ENCODE measurements around the gene PTPRN2.

PTPRN2 gene

DNA sequence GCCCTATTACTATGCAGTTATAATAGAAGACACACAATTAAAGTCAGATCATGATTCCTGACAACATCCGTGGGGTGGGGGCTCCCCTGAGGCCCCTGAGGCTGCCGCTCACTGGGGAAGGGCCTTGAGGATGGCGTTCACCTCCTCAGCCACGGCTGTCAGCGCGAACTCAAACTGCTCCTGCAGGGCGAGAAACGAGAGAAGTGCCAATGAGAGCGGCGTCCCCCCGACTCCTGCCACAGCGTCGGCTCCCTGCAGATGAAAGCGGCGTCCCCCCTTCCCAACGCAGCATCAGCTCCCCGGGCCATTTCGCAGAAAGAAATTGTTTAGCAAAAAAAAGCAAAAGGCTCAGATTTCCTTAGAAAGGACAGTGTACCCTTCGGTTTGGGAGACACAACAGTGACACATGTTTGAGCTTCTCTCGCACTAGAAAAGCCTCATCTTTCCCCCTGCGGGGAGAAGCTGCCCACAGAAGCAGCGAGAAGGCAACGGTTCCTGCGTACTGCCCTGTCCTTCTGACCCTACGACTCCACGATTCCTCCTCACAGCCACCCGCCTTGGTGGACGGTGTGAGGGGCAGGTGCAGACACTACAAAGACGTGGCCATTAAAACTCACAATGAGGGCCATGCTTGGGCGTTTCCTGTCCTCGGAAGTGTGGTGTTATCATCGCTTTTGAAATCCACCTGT lies 1046.9 kb downstream of the PTPRN2 start:
- DNase-seq: no peak

DNA sequence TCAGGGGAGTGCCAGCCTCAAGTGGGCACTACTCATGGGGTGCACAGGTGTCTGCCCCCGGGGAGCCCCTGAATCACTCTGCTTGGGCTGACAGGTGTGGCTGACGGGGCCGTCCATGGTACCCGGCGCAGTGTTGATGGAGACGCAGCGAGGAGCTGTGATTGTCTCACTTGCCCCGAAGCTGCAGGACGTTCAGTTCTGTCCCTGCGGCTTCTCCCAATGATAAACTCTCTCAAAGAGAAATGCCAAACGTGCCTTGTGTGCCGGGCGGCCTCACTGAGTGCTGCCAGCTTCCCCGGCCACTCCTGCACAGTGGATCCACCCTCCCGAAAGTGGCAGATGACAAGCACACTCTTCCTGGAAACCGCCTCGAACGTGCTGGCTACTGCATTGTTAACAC lies 1047.6 kb downstream of the PTPRN2 start:
- DNase-seq: no peak

DNA sequence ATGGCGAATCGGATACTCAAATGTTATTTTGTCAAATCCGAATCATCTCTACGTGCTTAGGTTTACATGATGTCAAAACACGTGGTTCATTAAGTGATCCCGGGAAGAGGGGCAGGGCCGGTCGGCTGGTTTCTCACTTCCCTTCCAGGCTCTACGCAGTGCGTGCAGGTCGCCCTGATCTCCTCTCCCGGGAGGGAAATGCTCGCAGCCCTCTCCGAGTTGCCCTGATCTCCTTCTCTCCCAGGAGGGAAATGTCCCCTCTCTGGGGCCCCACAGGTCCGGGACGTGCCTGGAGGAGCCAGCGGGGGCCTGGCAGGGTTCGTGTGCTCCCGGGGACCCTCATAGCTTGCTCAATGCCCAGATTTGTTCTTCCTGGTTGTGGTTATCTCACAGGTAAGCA lies 1048.1 kb downstream of the PTPRN2 start:
- no peak for DNase-seq

DNA sequence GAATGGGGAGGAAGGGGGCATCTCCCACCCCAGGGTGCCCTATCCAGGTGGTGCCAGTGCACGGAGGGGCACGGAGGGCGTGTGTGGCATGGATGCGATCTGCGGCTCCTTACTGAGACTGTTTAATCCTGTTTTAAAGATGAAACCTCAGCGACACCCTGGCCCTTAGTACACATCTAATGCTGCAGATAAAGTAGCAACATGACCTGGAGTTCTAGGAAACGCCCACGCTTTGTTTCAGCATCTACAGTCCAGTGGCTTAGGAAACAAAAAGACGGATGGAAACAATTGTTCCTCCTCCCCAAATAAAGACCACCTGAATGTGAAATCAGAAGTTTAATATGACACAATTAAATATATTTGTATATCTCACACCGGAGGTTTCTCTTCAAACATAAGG lies 1048.9 kb downstream of the PTPRN2 start:
- no peak for DNase-seq

DNA sequence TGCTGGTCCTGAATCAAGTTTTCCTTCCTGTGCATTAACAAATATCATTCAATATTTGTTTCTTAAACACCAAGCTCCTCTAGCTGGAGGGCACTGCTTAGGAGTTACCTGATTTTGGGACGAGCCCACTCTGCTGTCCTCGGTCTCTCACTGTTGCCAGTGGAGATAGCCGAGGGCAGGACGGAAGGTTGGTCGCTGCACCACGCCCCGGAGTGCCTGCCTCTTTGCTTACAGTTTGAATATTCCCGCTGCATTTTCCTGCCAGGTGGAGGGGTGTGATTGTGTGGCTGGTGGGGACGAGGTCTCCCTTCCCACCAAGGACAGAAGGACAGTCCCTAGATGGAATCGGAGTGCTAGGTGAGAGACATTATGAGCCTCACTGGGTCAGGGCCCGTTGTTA lies 1049.3 kb downstream of the PTPRN2 start:
- DNase-seq: no peak

DNA sequence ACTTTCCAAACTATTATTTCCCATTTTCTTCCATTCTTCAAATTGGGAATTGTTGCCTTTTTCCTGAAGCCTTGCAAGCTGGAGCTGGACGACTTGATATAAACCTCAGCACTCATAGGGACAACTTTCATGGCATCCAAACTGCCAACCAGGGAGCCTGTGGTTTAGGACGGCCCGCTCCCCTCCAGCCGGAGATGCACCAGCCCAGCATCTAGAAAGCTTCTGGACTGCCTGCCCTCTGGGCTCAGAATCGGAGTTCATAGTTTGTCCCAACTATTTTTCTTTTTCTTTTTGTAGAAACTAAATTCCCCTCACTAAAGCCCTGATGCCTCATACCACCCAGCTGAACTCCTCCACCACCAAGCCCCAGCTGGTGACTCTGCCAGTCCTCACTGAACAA lies 1050.6 kb downstream of the PTPRN2 start:
- no peak for DNase-seq

DNA sequence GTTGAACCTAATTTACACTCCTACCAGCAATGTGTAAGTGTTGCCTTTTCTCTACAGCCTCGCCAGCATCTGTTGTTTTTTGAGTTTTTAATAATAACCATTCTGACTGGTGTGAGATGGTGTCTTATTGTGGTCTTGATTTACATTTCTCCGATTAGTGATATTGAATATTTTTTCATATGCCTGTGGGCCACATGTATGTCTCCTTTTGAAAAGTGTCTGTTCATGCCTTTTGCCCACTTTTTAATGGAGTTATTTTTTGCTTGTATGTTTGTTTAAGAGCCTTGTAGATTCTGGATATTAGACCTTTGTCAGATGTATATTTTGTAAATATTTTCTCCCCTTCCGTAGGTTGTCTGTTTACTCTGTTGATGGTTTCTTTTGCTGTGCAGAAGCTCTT lies 1055.6 kb downstream of the PTPRN2 start:
- no peak for DNase-seq

DNA sequence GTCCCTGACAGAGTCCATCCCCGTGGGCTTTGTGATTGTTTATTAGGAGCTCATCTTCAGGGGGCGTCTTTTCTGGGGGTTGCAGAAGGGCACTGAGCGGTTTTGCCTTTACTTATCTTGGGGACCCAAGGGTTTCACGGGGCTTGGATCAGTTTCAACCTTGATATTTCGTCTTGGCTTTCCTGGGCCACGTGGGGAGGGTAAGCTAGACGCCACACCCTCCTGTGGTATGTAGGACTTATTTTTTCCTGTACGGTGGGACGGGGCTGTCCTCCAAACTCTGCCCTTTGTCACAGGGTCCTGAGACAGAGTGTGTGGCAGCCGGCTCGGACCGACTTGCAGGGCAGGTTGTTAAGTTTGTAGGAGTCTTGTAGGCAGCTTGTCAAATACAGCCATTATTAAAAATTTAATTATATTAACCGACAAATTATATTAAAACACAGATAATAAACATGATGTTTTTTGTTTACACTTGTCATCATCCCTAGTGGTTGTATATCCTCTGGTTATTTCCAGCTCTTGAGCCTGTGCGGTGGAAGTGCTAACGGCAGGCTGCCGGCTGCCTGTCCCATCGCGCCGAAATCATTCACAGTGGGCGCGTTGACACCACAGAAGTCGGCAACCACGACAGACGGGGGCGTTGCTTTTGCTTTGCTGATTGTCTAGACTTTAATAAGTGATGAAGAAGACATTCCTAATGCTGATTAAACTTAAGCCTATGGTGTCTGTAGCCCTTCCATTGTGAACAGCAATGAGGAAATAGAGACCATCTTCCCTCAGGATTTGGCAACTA lies 1057.7 kb downstream of the PTPRN2 start:
- DNase-seq: no peak

DNA sequence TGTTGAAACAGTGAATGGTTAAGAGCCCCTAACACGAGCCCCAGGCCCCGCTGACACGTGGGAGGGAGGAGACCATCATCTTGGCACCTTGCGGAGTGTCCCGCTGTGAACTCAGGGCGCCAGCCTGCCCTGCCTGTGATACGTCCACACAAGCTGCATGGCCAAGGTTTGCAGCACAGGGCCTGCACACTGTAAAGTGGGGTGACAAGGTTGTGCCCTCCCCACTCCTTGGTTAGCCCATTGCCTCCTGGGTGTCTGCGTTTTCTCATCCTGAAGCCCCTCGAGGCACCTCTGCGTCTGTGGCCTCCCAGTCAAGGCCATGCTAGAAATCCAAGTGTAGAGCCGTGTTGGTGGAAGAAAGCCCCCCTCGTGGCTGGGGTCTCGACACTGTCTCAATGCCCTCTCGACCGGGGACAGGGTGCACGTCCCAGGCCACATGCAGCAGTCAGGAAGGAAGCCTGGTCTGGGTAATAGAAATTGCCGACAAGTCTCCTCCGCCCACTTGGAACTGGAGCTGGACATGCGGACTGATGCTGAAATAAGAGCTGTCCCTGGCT lies 1058.8 kb downstream of the PTPRN2 start:
- no peak for DNase-seq

DNA sequence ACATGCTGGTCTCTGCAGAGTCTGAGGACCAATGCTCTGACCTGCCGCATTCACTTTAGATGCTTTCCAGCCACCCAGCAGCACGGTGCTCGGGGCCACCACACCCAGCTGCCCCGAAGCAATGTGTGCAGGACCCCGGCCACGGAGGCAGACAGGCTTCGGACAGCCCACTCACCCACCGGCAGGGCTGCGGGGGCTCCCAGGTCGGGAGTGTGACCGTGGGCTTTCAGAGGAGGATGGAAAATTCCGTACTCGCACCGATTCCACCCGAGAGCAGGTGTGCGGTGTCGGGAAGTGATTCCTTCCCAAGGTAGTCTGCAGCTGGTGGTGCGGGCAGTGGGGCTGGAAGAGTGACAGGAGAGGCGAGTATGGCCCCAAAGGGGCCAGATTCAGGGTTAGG lies 1059.9 kb downstream of the PTPRN2 start:
- no peak for DNase-seq

DNA sequence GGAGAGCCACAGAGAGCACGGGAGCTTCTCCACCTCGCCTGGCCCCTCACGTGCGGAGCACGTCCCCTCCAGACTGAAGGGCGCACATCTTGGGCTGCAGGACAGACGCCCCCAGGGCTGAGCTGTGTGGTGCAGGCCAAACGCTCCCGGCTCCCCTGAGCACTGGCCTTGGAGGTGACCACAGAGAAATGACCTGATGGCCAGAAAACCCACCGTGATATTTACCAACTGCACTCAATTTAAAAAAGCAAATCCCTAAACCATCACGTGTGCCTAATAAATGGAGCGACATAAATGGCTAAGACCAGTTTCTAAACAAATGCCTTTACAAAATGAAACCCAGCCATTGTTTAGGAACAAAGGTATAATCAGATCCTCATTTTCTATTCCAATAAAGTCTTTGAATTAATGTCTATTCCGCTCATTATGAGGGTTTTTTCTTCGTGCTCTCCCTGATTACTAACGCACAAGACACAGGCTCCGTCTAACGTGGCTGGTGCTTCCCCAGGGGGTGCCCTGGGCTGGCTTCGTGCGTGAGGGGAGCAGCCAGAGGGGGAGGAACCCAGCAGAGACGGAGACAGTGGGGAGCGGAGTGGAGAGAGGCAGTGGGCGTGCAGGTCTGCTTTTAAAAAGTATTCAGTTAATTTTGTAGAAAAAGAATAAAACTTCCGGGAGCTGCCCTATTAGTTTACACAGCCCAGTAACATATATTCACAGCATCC lies 1060.5 kb downstream of the PTPRN2 start:
- DNase-seq: no peak

DNA sequence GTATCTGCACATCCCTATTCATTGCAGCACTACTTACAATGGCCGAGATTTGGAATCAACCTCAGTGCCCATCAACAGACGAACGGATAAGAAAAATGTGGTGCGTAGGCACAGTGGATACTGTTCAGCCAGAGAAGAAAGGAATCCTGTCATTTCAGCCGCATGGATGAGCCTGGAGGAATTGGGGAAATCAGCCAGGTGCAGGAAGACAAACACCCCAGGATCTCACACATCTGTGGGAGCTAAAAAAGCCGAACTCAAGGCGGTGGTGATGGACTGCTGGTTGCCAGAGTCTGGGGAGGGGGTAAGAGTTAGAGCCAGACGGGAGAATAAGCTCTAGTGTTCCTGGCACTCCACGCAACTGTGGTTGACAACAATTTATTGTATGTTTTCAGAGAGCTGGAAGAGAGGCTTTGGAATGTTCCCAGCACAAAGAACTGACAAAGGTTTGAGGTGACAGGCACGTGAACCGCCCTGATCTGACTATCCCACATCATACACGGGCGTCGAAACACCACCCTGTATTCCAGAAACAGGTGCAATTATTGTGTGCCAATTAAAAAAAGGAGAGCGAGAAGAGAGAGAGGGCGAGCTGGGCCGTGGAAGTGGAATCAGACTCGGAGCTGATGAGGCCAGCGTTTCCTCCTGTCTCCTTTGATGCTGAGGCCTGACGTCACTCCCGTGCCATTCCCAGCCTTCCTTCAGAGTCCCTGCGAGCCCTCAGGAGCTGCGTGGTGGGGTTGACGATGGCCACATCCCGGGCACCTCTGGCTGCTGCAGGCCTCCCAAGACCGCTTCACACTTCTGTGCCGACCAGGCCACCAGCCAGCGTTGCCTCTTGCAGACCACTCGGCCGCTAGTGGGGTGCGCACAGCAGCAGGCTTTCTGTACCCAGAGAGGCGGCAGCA lies 1061.4 kb downstream of the PTPRN2 start:
- no peak for DNase-seq

DNA sequence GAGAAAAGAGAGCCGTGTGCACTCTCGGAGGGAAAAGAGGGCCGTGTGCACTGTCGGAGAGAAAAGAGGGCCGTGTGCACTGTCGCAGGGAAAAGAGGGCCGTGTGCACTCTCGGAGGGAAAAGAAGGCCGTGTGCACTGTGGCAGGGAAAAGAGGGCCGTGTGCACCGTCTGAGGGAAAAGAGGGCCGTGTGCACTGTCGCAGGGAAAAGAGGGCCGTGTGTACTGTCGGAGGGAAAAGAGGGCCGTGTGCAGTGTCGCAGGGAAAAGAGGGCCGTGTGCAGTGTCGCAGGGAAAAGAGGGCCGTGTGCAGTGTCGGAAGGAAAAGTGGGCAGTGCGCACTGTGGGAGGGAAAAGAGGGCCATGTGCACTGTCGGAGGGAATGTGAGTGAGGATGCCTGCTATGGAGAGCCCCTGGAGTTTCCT lies 1062.1 kb downstream of the PTPRN2 start:
- no peak for DNase-seq

DNA sequence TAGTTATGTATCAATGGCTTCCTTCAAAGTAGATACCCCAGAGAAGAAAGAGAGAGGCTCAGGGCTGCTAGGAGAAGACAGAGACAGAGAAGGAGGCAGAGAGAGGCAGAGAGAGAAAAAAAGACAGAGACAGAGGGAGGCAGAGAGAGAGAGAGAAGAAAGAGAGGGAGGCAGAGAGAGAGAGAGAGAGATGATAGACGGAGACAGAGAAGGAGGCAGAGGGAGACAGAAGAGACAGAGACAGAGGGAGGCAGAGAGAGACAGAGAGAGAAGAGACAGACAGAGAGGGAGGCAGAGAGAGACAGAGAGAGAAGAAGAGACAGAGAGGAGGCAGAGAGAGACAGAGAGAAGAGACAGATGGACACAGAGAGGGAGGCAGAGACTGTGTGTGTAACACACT lies 1062.9 kb downstream of the PTPRN2 start:
- no peak for DNase-seq

DNA sequence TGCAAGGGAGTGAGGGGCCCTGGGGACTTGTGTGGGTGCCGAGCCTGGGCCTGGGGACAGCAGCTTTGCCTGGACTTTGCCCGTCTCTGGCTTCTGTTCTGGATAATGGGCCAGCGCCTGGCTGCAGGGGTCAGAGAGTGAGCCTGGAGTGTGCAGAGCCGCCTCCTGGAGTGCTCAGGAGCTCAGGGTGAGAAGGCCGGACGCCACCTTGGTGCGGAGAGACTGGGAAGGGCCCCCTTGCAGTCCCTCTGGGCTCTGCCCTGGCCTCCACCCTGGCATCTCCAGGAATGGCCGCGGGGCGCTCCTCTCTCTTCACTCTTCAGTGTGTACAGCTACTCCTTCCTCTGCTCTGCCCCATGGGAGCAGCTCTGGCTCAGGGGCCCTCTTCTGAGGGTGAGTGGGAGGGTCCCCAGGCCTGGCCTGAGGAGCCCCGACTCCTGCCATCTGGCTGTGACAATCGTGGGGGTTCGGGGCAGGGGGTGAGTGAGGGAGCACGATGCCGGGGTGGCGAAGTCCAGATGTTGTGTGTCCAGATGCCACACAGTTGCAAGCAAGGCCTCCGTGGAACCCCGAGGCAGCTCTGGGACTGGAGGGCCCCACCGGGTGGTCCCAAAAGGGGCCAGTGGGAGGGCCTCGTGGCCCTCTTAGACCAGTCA lies 1063.7 kb downstream of the PTPRN2 start:
- no peak for DNase-seq

DNA sequence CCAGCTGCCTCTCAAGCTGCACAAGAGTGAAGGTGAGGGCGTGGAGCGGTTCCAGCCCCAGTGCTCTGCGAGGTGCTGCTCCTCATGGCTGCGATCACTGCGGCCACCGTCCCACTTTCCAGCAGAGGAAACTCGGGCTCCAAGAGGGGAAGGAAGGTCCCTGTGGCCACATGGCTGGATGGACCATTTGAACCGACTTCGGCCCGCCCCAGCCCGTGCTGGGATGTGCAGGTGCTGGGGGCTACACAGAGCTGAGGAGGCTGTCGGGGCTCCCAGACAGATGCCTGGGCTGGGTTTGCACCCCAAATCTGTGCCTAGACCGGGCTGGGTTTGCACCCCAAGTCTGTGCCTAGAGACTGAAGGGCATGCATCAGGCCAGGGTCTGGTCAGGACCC lies 1064.3 kb downstream of the PTPRN2 start:
- DNase-seq: no peak

DNA sequence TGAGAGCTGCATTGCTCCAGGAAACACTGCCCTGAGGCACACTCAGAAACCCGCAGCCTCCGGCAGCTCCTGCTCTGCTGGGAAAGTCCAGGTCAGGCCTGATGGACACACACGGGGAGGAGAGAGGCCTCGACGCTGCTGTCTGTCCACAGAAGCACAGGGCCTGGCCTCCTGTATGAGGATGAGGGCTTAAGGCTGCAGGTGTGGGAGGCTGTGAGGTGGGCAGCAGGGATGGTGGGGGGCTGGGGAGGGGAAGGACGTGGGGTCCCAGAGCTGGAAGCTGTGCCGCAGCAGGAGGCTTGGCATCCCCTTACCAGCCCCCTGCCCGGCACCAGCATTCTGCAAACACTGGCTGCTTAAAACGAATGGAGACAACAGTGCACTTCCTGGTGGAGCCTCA lies 1064.7 kb downstream of the PTPRN2 start:
- no peak for DNase-seq

DNA sequence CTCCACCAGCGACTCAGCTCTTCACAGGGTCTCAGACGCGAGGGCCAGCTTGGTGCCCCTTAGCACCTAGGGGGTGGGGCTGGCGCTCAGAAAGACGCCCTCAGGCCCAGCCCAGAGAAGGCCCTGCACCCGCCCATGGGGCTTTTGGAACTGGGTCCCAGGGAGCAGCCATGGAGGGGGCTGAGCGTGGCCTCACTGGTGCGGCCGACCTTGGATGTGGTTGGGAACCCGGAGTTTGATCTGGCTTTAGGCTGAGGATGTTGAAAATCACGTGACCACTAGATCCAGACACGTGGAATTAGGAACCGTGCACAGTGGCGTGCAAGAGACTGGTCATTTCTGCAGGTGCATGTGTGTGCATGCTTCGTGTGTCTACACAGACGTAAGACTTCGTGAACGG lies 1065.4 kb downstream of the PTPRN2 start:
- DNase-seq: no peak

DNA sequence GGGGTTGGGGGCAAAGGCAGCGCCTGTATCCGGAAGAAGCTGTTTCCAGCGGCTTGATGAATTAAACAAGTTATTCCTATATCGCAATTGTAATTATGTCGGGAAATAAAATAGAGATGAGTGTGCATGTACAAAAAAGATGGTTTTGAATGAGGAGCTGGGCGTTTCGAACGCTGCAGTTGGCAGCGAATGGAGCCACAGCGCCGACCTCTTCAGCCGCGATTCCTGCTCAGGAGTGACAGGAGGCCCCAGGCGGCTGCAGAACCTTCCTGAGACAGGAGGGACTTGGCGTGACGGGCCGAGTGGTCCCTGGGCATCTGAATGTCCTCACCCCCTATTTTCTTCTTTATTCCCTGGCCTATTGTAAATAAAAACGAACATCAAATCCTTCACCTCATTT lies 1065.9 kb downstream of the PTPRN2 start:
- no peak for DNase-seq

DNA sequence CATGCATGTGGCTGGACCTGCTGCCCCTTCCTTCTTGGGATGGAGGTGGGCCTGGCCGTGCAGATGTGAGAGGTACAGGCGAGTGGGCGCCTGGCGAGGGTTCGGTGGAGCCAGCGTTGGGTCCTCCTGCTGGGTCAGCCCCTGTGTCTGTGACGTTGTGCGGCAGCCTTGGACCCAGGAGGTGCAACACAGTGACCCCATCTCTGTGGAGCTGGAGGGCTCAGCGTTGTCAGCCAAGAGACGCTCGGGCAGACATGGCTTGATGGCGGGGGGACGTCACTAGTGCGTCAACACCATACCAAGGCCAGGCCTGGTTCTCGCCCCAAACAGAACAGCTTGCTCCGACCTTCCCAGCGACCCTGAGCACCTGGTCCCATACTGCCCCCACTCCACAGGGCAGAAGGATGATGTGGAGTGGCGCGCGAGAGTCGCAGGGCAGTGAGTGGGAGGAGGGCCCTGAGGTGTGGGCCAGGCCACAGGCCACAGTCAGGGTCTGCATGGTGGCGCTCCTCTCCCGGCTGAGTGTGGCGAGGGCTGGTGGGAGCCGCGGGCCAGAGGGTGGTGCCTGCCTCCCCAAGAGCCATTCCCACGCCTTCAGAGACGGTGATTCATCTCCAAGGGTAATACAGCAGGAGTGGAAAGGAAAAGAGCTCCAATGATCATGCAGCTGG lies 1066.4 kb downstream of the PTPRN2 start:
- no peak for DNase-seq

DNA sequence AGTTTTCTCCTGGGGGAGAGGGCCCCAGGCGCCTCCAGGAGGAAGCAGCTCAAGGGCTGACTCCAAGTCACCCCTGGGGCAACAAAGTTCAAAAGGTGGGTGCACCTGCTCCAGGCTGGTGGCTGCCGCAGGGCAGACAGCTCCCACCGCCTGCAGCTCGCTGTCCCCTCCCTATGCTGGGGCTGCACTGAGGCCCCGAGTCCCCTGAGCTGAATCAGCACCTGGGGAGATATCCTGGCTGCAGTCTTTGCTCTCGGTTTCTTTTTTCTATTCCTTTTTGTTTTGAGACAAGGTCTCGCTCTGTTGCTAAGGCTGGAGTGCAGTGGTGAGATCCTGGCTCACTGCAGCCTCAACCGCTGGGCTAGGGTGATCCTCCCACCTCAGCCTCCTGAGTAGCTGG lies 1067.4 kb downstream of the PTPRN2 start:
- no peak for DNase-seq

All from NCI-H2171 (cell line).